ENCODE results near the gene MYCBP. TPM values are rescaled to one million over a fixed set of nuclear protein-coding genes. Genes with fewer than 3 reads are reported as not detected.

MYCBP gene
- total RNA-seq, 1 experiment from 2014 or later, result 51.9 TPM

GRCh38 chr1:38891753-38892152 is 18.6 kb upstream of the MYCBP start:
- Histone ChIP-seq H3K9me3 (ENCODE audit: insufficient read depth, low read depth) (no peaks in the 10 kb centered on the region), H3F3A (ENCODE audit: insufficient read depth, low read depth) (no peaks in the 10 kb centered on the region), H3K4me1 (replicated peaks; ENCODE audit: insufficient read depth) (no peaks in the 10 kb centered on the region), H4K20me1 (ENCODE audit: insufficient read depth) (no peaks in the 10 kb centered on the region), H3K27ac (no peak overlapping the region), H3K36me3 (ENCODE audit: low read depth) (no peaks in the 10 kb centered on the region), H3K27me3 (ENCODE audit: insufficient read depth, low read depth) (no peaks in the 10 kb centered on the region), H3K4me2 (no peak overlapping the region), H3K9me2 (ENCODE audit: insufficient read depth) (no peaks in the 10 kb centered on the region; the same call in 1 of the 2 replicates), H2AFZ (no peak overlapping the region), H3K4me3 (no peak overlapping the region), H3K79me2 (ENCODE audit: low read depth) (no peaks in the 10 kb centered on the region)
- POLR2A ChIA-PET (ENCODE audit: unreplicated experiment), result no interaction called here
- BruUV-seq (replicated peaks), result no TSS peak
- CTCF ChIA-PET, result no interaction called here
- TF ChIP-seq CTCF (conservative IDR thresholded peaks at IDR 0.05) (no peak), EZH2 (IDR thresholded peaks at IDR 0.05; ENCODE audit: low read depth) (no peak)
- intact Hi-C loops (cut with micrococcal nuclease; ENCODE audit: unreplicated experiment), result no loop called here
- DNase-seq, result no peak

- TF ChIP-seq CTCF (conservative IDR thresholded peaks at IDR 0.05), result no peak
- no peak for TF ChIP-seq EZH2 (IDR thresholded peaks at IDR 0.05; ENCODE audit: low read depth)
- Histone ChIP-seq H3K9me3 (ENCODE audit: insufficient read depth, low read depth) (no peaks in the 10 kb centered on the region), H3F3A (ENCODE audit: insufficient read depth, low read depth) (no peaks in the 10 kb centered on the region), H3K79me2 (ENCODE audit: low read depth) (no peaks in the 10 kb centered on the region), H3K36me3 (ENCODE audit: low read depth) (no peaks in the 10 kb centered on the region), H3K4me3 (no peak overlapping the region), H3K4me1 (replicated peaks; ENCODE audit: insufficient read depth) (no peaks in the 10 kb centered on the region), H3K9me2 (ENCODE audit: insufficient read depth) (no peaks in the 10 kb centered on the region; the same call in 1 of the 2 replicates), H2AFZ (no peak overlapping the region), H3K4me2 (no peak overlapping the region), H3K27ac (no peak overlapping the region), H4K20me1 (ENCODE audit: insufficient read depth) (no peaks in the 10 kb centered on the region), H3K27me3 (ENCODE audit: insufficient read depth, low read depth) (no peaks in the 10 kb centered on the region)
- no TSS peak for BruUV-seq (replicated peaks)
- CTCF ChIA-PET, result no interaction called here
- DNase-seq, result no peak
- intact Hi-C loops (cut with micrococcal nuclease; ENCODE audit: unreplicated experiment), result no loop called here
- POLR2A ChIA-PET (ENCODE audit: unreplicated experiment), result no interaction called here
Observed at GRCh38 chr1:38889589-38889988, 16.4 kb upstream of the MYCBP start.

DNA sequence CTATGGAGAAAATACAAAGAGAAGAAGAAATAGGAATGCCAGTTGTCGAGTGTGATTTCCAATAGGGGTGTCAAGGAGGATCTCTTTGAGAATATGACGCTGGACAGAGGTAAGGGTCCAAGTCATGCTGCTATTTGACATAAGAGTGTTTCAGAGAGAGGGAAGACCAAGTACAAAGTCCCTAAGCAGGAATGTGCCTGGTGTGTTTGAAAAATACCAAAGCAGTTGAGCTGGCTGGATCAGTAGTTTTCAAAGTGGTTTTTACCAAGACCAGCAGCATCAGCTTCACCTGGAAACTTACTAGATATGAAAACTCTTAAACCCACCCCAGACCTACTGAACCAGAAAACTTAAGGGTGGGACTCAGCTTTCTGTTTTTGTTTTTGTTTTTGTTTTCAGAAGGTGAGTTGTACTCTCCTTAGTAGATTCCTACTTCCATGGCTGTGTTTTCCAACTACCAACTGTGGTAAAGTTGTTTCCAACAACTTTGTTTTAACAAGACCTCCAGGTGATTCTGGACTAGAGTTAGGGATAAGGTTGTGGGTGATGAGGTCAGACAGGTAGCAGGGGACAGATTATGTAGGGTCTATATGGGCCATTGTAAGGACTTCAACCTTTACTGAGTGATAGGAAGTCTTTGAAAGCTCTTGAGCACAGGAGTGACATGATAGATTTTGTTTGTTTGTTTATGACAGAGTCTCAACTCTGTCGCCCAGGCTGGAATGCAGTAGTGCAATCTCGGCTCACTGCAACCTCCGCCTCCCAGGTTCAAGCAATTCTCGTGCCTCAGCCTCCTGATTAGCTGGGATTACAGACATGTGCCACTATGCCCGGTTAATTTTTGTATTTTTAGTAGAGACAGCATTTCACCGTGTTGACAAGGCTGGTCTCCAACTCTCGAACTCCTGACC is 15.5 kb upstream of the MYCBP start:
- intact Hi-C loops (cut with micrococcal nuclease; ENCODE audit: unreplicated experiment), result no loop called here
- Histone ChIP-seq H3K27me3 (ENCODE audit: insufficient read depth, low read depth) (no peaks in the 10 kb centered on the region), H4K20me1 (ENCODE audit: insufficient read depth) (no peaks in the 10 kb centered on the region), H3K9me2 (ENCODE audit: insufficient read depth) (no peaks in the 10 kb centered on the region; the same call in 1 of the 2 replicates), H3K4me3 (no peak overlapping the region), H3K79me2 (ENCODE audit: low read depth) (no peaks in the 10 kb centered on the region), H3K4me2 (no peak overlapping the region), H3K4me1 (replicated peaks; ENCODE audit: insufficient read depth) (no peaks in the 10 kb centered on the region), H2AFZ (no peak overlapping the region), H3K36me3 (ENCODE audit: low read depth) (no peaks in the 10 kb centered on the region), H3K9me3 (ENCODE audit: insufficient read depth, low read depth) (no peaks in the 10 kb centered on the region), H3F3A (ENCODE audit: insufficient read depth, low read depth) (no peaks in the 10 kb centered on the region), H3K27ac (no peak overlapping the region)
- TF ChIP-seq CTCF (conservative IDR thresholded peaks at IDR 0.05) (no peak), EZH2 (IDR thresholded peaks at IDR 0.05; ENCODE audit: low read depth) (no peak)
- ChIA-PET POLR2A (ENCODE audit: unreplicated experiment) (no interaction called here), CTCF (no interaction called here)
- no peak for DNase-seq
- BruUV-seq (replicated peaks), result no TSS peak
